Neural progenitor cell (in vitro differentiated cells): ENCODE measurements around the gene HMGB2.

Experiments
- CTCF ChIP-seq: fragments of 200-600 bp; sonication (generic); IDR thresholded peaks from 2 replicates; pipeline ENCODE4 v1.5.1; 2017; ENCODE audit warnings: antibody characterized with exemption, mild to moderate bottlenecking
- EZH2 ChIP-seq: fragments of 200-600 bp; sonication (generic); IDR thresholded peaks from 2 replicates; pipeline ENCODE4 v1.6.1; 2017; ENCODE audit warnings: antibody characterized with exemption, mild to moderate bottlenecking, moderate library complexity

- peak; percentile 53 for TF ChIP-seq CTCF
- no peak for TF ChIP-seq EZH2
Observed at GRCh38 chr4:173317004-173317403, 17.2 kb downstream of the HMGB2 start.
